HG03159 (cell line): Measurements from ENCODE around the gene SYNE4.

ENCODE experiments used
- ATAC-seq: cut with Tn5 transposase; IDR thresholded peaks from one replicate; pipeline ENCODE4 v1.9.1; 2021; ENCODE audit warnings: mild to moderate bottlenecking, moderate library complexity; ENCODE audit not compliant: unreplicated experiment

The SYNE4 gene

GRCh38 chr19:36026091-36026876 is 17.7 kb upstream of the SYNE4 start:
- no peak for ATAC-seq

- no peak for ATAC-seq
These were observed 16.9 kb upstream of the SYNE4 start for GRCh38 chr19:36025541-36025940.

DNA sequence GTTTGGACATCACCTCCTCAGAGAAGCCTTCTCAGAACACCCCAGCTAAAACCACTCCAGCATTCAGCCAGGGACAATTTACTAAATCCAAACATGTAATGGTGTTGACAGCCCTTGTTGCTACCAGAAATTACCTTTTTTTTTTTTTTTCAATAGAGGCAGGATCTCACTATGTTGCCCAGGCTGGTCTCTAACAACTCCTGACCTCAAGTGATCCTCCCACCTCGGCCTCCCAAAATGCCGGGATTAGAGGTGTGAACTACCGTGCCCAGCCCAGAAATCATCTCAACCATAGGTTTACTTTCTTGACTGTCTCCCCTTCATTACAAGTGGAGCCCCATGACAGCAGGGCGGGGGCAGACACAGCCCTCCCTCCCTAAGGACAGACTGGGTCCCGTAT is 14.8 kb upstream of the SYNE4 start:
- ATAC-seq, result no peak

DNA sequence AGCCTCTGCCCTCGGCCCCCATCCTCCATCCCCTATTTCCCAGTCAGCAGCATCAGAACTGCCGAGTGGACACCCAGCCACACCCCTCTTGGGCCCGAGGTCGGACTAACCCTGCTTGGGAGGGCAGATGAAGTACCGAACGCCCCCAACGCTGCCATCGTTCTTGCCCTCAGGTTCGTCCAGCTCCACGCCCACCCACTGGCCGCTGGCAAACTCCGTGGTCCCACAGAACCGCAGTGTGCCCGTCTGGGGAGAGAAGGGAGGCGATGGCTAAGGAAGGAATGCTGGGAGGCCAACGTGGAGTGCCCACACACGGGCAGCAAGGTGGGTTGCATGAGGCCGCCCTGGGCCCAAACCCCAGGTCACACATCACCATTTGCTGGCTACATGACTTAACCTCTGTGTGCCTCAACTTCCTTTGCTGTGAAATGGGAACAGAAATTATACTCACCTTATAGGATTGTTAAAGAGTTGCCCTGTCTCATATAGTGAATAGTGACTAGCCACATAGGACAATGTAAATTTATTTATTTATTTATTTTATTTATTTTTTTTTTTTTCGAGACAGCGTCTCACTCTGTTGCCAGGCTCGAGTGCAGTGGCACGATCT is 10.6 kb upstream of the SYNE4 start:
- no peak for ATAC-seq

- ATAC-seq, result peak; percentile 94
These were observed 5.7 kb upstream of the SYNE4 start, which contains the start of gene ALKBH6 for GRCh38 chr19:36014012-36014924. TSS of gene ALKBH6 (minus strand) at chr19:36014213. CDS start at chr19:36013397, 816 bp downstream.

DNA sequence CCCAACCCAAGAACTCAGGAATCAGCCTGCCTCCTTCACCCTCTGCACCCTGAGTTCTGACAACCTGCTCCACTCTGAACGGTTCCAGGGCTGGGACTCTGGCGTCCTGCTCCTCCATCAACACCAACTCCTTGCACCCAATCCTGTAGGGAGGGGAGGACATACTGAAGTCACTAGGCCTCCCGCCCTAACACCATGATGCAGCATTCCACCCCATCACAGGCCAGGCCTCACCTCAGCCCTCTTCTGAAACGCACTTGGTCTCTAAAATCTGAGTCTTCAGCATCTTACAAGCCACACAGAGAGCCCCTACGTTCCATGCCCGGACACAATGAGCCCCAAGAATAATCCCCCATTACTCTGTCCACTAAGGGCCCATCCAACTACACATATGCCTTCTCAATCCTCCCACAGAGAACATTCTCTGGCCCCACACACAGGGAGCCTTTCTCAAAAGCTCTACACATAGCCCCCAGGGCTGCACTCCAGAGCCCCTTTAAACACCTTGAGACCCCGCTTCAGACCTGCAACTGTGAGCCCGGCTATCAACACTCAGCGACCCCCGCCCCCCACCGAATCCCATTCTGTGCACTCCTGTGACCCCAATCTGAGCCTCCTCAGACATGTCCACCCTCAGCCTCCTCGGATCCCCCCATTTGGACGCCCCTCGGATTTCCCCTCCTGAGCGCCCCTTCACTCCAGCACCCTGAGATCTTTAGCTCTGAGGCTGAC is 4.8 kb upstream of the SYNE4 start:
- ATAC-seq, result no peak

DNA sequence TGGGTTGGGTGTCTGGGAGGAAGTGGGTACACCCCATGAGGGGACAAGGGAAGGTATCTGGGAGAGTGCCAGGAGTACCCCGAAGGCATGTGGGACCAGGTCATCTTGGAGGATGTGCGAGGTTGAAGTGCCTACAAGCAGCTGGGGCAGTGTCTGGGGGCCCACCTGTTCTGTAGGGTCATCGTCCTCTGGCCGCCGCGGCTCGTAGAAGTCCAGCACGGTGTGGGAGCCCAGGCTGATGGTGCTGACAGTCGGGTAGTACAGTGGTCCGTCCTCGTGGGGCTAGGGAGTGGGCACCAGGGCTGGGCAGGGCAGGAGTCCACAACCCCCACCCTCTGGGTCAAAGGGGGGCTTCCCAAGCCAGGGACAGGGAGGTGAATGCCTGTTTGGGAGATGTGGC is 1.8 kb upstream of the SYNE4 start:
- ATAC-seq, result no peak

DNA sequence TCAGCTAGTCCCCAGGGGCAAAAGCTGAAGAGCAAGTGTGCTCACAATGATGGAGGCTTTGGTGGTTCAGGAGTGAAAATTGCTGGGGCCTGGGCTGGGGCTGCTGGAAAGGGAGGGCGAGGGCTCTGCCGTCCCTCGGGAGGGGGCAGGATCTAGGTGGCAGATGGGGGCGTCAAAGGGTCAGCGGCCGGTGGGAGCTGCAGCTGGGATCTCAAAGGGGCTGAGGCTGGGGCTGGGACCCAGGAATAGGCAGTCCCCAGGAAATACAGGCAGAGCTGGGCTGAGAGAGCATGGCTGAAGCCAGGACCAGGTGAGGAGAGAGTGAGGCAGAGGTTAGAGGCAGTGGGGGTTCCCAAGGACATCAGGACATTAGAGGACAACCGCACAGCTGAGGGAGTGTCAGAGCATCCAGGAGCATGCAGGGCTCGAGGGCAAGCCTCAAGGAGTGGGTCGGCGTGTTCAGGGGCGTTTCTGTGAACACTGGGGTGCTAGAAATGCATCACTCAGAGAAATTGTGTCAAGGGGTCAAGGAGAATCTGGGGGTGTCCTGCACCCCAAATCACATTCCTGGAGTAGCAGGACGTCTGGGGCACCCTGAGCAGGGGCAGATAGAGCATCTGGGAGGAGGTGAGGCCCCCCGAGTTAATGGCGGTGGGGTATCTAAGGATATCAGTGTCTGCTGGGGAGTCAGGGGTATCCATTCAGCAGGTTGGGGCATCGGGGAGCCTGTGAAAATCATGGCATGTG is 1.2 kb upstream of the SYNE4 start:
- no peak for ATAC-seq

DNA sequence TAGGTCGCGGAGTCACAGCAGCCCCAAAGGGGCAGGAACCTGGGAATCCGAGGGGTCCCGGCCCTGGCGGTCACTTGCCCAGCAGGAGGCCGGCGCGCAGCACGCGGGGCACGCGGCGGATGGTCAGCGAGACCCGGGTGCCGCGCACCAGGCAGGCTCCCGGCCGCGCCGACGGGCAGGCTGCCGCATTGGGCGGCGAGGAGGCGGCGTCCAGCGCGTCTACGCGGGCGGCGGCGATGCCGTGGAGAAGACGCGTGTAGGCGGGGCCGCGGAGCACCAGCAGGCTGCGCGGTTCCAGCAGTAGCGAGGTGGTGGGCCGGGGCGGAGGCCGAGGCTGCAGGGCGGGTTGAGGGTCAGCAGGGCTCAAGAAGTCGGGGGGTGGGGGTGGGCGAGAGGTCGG is 607 bp upstream of the SYNE4 start:
- no peak for ATAC-seq

GRCh38 chr19:36006955-36007354 is 1.7 kb downstream of the SYNE4 start:
- ATAC-seq, result no peak

DNA sequence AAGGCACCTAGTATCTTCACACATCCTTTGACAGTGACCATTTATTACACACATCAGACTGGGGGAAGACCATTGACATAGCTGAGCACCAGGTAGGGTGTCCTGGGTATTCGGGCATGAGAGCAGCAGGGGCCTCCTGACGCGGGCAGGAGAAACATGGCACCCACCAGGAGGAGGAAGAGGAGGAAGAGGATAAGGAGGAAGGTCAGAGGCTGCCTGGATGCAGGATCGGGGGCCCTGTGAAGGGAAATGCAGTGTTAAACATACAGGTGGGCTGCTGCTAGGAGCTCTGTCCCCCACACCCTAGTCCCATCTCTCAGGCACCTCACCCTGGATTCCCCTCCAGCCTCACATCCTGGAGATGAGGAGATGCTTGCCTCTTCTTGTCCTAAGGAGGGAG is 5.3 kb downstream of the SYNE4 start:
- ATAC-seq, result no peak

GRCh38 chr19:36001605-36002004 is 7.0 kb downstream of the SYNE4 start:
- no peak for ATAC-seq

GRCh38 chr19:35996777-35997176 is 11.8 kb downstream of the SYNE4 start:
- no peak for ATAC-seq

DNA sequence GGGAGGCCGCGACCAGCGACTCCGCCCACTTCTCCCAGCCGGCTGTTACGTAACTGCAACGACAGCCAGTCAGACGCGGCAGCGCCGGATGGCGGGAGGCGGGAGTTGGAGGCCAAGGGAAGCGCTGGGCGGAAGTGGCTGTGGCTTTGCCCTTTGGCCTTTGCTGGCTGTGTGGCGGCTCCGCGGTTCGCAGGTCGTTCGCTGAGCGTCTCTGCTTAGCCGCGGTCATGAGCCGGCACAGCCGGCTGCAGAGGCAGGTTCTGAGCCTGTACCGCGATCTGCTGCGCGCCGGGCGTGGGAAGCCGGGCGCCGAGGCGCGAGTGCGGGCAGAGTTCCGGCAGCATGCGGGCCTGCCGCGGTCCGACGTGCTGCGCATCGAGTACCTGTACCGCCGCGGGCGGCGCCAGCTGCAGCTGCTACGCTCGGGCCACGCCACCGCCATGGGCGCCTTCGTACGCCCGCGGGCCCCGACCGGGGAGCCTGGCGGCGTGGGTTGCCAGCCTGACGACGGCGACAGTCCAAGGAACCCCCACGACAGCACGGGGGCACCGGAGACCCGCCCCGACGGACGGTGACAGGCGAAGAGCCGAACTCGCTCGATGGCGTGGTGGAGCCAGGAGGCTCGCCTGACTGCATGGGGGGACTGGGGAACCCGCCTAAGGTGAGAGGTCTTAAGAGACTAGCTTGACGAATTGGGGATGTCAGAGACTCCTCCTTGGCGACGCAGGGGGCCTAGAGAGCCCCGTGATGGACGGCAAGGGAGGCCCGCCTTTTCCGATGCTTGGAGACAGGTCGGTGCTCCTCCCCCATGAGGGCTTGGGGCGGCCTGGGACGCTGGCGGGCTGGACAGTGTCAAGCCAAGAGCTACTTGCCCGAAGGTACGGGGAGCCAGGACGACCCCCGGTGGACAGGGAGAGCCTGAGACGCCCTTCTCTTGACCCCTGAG is 13.3 kb downstream of the SYNE4 start, which contains the start of gene SDHAF1:
Gene SDHAF1, plus strand, starts transcription at position 141 of the 946 bp plus-strand sequence. Its CDS starts 87 bp downstream, at position 228.
- ATAC-seq, result peak; percentile 80

DNA sequence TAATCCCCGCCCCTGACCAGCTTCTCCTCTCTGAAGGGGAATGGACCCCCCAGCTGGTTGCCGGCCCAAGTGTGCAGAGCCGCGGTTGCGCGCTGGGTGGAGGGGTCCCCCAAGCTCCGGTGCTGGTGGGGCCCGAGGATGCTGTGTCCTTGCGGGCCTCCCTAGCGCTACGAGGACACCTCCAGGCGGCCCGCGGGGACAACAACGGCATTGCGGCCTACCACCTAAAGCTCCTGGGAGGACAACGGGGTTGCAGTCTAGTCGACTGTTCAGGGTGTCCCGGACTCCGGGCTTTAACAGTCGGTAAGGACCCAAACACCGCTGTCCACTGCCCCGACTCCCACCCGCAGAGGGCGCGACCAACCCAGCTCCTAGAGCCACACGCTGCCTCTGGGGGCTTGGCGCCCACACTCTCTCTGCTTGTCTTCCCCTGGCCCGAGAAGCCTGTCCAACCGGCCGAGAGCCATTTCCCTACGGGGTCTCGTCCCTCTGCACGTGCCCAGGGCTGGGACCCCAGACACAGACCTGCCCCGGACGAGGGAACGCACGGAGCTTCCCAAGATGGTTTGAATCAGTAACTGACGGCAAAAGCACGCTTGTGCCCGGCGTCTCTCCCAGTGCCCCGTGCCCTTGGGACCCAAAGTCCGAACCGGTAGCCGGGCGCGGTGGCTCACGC is 14.6 kb downstream of the SYNE4 start:
- ATAC-seq, result no peak

DNA sequence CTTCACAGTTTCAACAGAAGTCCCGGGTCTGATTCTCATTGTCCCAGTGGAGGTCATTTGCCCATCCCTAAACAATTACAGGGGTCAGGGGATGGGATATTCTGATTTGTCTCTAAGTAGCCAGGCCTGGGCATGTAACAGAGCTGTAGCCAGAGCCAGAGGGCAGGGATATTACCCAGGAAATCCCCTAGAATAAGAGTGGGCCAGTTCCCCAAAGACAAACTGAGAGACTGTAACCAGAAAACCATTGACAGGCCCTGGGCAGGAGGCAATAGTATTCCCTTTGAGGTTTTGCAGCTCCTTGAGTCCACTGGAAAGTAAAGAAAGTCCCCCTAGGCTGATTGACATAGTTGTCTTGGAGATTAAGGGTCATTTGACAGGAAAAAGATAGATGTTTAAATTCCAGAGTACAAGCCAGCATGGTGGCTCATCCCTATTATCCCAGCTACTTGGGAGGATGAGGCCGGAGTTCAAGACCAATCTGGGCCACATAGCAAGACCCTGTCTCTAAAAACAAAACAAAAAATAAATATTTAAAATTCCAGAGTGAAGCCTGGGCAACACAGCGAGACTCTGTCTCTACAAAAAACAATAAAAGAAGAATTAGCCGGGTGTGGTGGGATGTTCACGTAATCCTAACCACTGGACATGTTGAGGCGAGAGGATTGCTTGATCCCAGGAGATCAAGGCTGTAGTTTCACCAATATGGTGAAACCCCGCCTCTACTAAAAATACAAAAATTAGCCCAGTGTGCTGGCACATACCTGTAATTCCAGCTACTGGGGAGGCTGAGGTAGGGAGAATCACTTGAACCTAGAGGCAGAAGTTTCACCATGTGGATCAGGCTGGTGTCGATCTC is 15.5 kb downstream of the SYNE4 start:
- no peak for ATAC-seq

DNA sequence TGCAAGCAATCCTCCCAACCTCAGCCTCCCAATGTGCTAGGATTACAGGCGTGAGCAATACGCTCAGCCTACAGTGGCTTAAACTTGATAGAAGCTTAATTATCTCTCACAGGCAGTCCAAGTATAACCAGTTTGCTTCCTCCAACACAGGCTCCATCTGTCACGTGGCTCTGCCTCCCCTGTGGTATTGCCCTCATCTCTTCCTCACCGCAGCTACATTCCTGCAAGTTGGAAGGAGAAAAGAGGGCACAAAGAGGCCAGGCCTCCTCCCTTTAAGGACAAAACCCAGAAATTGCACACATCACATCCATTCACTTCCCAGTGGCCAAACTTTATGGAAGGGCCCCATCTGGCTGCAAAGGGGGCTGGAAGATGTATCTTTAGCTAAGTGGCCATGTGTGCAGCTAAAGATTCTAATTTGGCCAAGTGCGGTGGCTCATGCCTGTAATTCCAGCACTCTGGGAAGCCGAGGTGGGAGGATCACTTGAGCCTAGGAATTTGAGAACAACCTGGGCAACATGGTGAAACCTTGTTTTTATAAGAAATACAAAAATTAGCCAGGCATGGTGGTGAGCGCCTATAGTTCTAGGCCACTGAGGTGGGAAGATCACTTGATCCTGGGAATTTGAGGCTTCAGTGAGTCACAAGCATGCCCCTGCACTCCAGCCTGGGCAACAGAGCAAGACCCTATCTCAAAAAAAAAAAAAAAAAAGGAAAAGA is 16.7 kb downstream of the SYNE4 start:
- ATAC-seq, result no peak
